ENCODE measurements around the gene MRGPRF.

MRGPRF gene

DNA sequence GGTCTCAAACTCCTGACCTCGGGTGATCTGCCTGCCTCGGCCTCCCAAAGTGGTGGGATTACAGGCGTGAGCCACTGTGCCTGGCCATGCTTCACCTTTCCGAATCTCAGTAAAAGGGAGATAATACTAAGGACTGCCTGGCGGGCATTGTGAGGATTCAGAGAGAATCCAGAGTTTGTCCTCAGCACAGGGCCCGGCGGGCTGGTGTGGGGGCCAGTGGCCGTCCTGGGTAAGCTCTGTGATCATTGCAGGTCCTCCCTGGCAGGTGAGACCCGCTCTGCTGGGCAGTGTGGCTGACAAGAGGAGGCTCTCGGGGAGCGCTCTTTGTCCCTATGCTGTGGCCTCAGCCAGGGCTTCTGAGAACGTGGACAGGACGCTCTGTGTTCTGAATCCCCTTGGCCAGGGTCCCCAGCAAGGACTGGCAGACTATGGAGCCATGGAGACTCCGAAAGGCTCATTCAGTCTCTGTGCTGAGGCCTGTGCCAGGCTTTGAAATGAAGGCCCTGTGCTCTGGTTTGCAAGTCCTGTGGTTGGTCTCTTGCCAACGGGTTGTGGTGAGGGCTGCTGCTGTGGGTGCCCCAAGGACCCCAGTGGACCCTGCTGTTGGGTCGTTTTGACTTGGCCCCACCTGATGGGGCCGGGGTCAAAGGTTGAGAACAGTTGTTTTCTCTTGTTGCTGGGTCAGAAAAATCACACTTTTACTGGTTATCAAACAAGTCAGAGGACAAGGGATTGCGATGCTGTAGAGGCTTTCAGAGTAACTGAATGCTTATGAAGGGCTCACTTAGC lies 37.7 kb upstream of the MRGPRF start:
- DNase-seq: no peak

GRCh38 chr11:69049490-69049867 lies 36.4 kb upstream of the MRGPRF start:
- no peak for DNase-seq

GRCh38 chr11:69048694-69049489 lies 35.8 kb upstream of the MRGPRF start, which contains the start of gene TPCN2:
TSS of gene TPCN2 (plus strand) at chr11:69048932. CDS start at chr11:69048998, 66 bp downstream.
- peak; percentile 88 for DNase-seq

DNA sequence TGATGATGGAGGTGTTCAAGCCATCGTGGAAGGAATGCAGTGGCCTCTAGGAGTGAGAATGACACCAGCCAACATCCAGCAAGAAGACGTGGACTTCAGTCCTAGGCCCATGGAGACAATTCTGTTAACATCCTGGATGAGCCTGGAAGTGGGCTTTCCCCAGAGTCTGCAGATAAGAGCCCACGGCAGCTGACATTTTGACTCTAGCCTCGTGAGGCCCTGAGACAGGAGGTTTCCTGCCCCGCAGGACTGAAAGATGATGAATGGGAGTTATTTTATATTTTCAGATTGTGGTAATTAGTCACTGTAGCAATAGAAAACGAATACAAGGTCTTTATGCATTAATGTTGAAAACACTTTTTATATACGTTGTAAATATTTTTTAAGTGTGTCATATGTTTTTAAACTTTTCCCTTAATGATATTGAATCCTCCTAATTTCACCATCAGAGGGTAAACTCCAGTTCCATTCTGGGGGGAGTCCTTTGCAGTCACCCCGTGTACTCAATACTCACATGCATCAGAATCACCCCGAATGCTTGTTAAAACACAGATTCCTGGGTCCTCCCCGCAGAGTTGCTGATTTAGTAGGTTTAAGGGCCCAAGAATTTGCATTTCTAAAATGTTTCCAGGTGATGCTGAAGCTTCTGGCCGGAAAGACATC lies 35.1 kb upstream of the MRGPRF start:
- DNase-seq: no peak

DNA sequence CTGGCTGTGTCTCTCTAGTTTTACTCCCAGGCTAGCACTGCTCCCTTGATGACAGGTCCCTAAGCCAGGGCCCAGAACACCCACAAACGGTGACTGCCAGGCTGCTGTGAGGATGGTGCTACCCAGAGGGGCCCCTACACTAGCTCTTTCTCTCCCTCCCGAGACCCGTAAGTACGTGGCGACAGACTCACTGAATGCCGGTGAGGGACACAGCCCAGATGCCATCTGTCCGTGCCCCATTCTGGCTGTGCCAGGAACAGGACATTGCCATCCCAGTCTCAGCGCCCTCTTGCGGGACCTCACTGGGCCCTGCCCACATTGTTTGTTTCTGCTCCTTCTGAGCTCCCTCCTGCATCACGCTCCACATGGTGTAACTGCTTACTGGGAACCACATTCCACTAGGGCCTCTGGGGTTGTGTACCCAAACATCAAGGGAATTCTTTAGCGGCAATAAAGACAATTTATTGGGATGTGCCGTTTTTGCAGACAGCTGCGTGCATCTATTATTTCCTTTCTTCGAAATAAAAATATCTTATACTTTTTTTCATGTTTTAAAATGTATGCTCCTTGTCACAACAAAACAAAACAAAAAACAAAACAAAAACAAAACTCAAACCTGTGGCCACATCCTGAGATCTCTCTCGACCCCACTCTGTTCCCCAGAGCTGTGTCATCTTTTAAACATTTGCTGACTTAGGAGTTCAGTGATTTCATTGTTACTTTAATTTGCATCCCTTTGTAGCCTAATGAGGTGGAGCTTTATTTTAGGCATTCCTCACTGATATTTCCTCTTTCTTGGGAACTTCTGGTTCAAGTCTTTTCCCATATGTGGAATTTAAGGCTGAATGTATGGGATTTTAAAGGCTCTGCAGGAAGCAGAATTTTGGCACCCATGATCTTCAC lies 31.3 kb upstream of the MRGPRF start:
- peak; percentile 34 for DNase-seq

DNA sequence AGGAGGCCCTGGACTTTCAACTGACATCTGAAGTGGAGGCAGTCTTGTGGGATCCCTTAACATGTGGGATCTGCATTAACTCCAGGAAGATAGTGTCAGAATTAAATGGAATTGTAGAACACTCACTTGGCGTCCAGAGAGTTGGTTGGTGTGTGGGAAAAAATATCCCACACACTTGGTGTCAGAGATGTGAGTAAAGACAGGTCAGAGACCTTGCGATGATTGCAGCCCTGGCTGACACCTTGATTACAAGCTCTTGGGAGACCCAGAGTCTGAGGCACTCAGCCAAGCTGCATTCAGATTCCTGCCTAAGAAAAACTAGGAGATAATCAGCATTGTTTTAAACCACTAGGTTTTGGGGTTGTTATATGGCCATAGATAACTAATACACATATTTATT lies 28.5 kb upstream of the MRGPRF start:
- DNase-seq: no peak

GRCh38 chr11:69040581-69041260 lies 27.7 kb upstream of the MRGPRF start:
- no peak for DNase-seq

GRCh38 chr11:69040051-69040450 lies 27.0 kb upstream of the MRGPRF start:
- DNase-seq: no peak

GRCh38 chr11:69039501-69039900 lies 26.5 kb upstream of the MRGPRF start:
- DNase-seq: no peak

- DNase-seq: no peak
These were observed 24.5 kb upstream of the MRGPRF start for GRCh38 chr11:69037544-69037943.

GRCh38 chr11:69037074-69037473 lies 24.0 kb upstream of the MRGPRF start:
- DNase-seq: no peak

DNA sequence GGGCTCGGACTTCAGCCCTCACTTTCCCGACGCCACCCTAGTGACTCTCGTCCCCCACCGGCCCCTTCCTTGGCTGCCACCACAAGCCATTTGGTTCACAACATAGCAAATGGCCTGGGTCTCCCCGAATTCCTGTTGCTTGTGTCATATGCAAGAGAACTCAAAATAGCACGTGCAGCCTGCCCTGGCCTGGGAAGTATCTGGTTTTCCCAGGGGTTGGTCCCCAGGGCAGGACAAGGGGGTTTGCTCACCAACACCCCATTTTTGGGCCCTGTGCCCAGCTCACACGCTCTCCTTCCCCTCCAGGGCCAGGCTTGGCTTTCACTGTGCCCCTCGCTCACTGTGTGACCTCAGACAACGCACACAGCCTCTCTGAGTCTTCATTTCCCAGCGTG lies 22.9 kb upstream of the MRGPRF start:
- no peak for DNase-seq

DNA sequence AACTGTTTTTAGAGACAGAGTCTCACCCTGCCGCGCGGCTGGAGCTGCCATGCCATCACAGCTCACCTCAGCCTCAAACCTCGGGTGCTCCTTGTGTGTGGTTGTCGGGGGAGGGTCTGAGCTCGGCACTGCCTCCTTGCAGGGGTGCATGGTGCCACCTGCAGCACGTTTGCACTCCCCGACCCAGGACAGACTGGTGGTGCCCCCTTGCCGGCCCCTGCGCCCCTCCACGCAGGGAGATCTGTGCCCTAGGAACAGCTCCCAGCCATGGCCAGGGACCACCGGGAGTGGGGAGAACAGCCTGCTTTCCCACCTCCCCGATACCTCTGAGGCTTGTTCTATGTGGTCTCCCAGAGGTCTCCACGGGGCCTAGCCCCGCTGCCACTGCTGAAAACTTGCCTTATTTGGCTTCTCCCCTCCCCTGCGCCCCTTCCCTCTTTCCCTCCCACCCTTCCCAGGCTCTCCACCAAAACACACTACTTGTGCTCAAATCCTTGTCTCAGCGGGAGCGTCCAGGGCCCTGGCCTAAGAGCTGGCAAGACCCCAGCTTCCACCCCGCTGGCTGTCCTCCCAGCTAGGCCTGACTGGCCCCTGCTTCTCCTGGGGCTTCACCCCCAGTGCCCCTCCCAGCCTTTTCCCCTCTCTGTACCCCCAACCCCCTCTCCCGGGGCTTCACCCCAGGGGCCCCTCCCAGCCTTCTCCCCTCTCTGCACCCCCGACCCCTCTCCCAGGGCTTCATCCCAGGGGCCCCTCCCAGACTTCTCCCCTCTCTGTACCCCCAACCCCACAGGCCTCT lies 22.3 kb upstream of the MRGPRF start:
- no peak for DNase-seq

DNA sequence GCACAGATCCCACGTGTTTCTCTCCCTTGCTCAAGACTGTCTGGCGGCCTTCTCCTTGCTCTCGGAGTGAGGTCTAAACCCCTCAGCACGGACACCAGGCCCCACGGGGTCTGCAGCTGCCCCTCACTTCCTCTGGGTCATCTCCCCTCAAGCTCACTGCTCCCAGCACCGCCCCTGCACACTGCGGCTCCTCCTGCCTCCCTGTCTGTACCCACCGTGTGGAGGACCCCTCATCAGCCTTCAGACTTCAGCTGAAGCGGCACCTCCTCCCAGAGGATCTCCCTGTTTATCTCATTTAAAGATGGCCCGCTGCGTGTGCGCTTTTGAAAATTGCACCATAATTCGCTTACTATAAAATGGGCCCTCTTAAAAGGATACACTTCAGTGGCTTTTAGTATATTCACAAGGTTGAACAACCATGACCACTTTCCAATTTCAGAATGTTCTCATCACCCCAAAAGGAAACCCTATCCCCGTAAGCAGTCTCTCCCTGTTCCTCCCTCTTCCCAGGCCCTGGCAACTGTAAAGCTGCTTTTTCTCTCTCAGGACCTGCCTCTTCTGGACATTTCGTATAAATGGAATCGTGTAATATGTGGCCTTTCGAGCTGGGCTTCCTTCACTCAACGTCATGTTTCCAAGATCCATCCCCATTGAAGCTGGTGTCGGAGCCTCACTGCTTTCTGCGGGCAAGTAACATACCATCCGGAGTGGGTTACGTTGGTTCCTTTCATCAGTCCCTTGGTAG lies 21.2 kb upstream of the MRGPRF start:
- DNase-seq: no peak

GRCh38 chr11:69033431-69033830 lies 20.4 kb upstream of the MRGPRF start:
- DNase-seq: no peak

GRCh38 chr11:69032833-69033232 lies 19.8 kb upstream of the MRGPRF start:
- no peak for DNase-seq

DNA sequence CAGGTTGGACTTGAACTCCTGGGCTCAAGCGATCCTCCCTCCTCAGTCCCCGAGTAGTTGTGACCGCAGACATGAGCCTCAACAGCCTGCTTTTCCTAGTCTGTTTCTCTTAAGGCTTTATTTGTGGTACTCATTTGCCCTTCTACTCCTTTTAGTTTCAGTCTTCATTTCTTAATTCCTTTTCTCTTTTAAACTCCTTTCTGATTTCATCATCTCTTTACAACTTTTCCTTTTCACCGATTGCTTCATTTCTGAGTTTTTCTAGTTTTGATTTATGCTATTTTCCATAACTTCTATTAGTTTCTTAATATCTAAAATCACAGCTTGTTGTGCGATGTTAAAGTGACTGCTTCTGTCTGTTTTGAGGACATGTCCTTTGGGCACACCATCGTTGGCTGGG lies 17.3 kb upstream of the MRGPRF start:
- DNase-seq: no peak

DNA sequence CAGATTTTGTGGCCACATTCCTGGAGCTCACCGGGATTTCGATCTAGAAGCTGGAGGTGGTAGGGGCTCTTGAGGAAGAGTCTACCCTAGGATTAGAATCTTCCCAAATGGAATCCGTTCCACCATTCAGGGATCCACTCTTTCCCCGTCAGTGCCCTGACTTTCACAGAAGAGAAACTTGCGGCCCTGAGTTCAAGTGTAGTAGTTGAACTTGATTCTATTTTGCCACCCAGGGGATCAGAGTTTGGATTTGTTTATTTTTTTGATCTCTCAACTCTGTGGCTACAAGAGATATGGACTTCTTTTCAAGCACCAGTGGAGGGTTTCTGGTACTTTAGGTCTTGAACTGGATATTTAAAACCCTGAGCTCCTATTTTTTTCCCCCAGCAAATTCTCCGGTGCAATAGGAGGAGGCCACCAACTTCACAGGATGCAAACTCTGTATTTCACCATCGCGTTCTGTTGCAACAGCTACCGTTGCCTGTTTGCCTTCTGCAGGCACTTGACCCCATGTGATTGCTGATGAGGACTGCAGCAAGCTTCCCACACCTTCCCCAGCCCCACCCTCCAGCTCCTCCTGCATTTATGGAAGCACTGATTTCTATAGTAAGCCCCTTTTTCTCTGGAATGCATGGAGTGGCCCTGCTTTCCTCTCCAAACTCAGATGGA lies 14.8 kb upstream of the MRGPRF start:
- DNase-seq: peak; percentile 13

DNA sequence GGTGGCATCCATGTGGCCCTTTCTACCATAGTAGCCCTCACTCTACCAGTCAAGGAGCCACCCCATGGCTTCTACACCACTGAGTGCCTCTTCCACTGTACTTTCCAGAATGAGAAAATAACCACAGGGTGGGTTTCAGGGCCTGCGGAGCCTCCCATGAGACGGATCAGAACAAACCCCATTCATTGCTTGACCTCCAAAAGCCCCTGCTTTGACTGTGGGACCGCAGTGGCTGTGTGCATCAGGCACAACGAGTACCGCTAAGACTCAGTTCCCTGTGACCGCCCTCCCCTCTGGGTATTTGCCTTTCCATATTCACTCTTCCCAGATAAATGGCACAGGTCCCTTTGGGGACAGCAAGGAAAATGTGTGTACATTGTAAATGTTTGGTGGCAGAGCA lies 11.5 kb upstream of the MRGPRF start:
- DNase-seq: no peak

GRCh38 chr11:69022260-69022659 lies 9.2 kb upstream of the MRGPRF start:
- DNase-seq: no peak

Measured in NCI-H510A (cell line).